GM19099 (cell line): ENCODE measurements around the gene M6PR.
A peak's percentile ranks its signal among the peaks of the same experiment; 100 is the strongest.

Experiments used
- POLR2A ChIP-seq: IDR thresholded peaks from 3 replicates; pipeline ENCODE4 v1.6.1; 2011; ENCODE audit warnings: low read depth; ENCODE audit not compliant: insufficient read length; ENCODE audit errors: extremely low read depth

Gene M6PR

GRCh38 chr12:8949342-8950220 lies at the start of gene M6PR:
Gene M6PR, minus strand, starts transcription at chr12:8949645. Its CDS starts 3,241 bp downstream, at chr12:8946404.
- TF ChIP-seq POLR2A = peak; percentile 87

GRCh38 chr12:8996682-8997405 lies 47.4 kb upstream of the M6PR start:
- TF ChIP-seq POLR2A = no peak

- TF ChIP-seq POLR2A = no peak
Measured at GRCh38 chr12:8995021-8995775, 45.8 kb upstream of the M6PR start.

DNA sequence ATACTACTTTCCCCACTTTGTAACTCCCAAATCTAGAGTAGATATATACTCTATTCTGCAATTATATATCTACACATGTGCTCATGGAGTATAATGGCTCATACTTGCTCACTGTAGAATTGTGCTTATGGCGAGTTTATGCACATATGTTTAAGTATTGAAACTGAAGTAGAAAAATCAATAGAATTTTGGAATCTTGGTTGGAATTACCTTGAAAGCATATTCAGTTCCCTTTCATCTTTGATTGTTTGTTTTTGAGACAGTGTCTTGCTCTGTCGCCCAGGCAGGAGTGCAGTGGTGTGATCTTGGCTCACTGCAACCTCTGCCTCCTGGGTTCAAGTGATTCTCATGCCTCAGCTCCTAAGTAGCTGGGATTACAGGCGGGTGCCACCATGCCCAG lies 44.4 kb upstream of the M6PR start:
- TF ChIP-seq POLR2A = no peak

- TF ChIP-seq POLR2A = no peak
Measured at GRCh38 chr12:8991371-8992345, 42.2 kb upstream of the M6PR start.

- TF ChIP-seq POLR2A = no peak
Measured at GRCh38 chr12:8989413-8989812, 40.0 kb upstream of the M6PR start, which contains the start of gene KLRG1. Gene KLRG1, plus strand, starts transcription at chr12:8989546. Its CDS starts 90 bp downstream, at chr12:8989636.

DNA sequence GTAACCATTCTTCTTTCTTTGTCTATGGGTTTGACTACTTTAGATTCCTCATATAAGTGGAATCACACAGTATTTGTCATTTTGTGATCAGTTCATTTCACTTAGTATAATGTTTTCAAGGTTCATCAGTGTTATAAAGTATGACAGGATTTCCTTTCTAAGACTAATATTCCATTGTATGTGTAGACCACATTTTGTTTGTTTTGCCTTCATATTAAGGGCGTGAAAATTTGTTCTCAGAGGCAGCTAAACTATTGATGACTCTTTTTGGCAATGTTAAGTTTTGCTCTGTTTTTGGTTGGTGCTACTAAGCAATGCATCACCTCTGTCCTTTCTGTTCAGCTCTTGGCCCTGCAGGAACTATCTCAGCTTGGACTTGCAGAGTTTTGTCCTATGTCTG lies 38.2 kb upstream of the M6PR start:
- no peak for TF ChIP-seq POLR2A

DNA sequence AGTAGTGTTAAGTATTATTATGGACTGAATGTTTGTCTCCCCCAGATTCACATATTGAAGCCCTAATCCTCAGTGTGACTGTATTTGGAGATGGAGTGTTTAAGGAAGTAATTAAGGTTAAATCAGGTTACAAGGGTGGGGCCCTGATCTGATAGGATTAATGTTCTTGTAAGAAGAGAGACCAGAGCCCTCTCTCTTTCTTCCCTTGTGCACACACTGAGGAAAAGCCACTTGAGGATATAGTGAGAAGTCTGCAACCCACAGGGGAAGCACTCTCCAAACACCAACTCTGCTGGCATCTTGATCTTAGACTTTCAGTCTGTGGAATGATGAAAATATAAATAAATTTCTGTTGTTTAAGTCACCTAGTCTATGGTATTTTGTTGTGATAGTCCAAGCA lies 37.7 kb upstream of the M6PR start:
- no peak for TF ChIP-seq POLR2A

- TF ChIP-seq POLR2A = no peak
Measured at GRCh38 chr12:8985213-8985754, 35.8 kb upstream of the M6PR start.

- no peak for TF ChIP-seq POLR2A
Measured at GRCh38 chr12:8980137-8980536, 30.7 kb upstream of the M6PR start.

GRCh38 chr12:8970432-8970831 lies 21.0 kb upstream of the M6PR start:
- no peak for TF ChIP-seq POLR2A

DNA sequence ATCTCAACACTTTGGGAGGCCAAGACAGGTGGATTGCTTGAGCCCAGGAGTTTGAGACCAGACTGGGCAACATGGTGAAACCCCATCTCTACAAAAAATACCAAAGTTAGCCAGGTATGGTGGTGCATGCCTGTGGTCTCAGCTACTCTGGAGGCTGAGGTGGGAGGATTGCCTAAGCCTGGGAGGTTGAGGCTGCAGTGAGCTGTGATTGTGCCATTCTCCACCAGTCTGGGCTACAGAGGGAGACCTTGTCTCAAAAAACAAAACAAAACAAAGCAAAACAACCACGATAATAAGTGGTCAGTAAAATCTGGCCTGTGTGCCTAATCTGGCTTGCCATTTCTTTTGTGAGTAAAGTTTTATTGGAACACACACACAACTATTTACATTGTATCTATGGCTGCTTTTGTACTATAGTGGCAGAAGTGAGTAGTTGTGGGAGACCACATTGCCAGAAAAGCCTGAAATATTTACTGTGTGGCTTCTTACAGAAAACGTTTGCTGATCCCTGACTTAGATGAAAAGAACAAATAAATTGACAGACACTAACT lies 20.5 kb upstream of the M6PR start:
- no peak for TF ChIP-seq POLR2A

DNA sequence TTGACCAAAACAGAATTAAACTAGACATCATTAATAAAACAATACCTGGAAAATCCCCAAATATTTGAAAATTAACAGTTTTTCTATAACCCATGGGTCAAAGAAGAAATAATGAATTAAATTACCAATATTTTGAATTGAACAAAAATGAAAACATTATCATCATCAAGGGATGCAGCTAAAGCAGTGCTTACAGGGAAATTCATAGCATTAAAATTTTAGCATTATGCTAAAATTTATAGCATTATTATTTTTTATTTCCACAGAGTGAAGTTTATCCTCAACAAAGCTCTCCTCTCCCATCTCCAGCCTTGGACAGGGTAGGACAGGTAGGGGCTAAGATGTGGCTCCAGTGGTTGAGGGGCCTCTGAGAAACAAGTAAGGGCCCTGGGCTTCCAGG lies 19.3 kb upstream of the M6PR start:
- no peak for TF ChIP-seq POLR2A
